Mammary epithelial cell (primary cell): ENCODE results near the gene CCNB1IP1.

Source experiments
- CTCF ChIP-seq, 2 donors: IDR thresholded peaks in 1 of 2; conservative IDR thresholded peaks in 1 of 2; 2 replicates each; pipeline ENCODE4 v1.5.1; 2011 to 2012; ENCODE audit warnings: inconsistent platforms in 2 of 2, low read length in 2 of 2, mild to moderate bottlenecking in 2 of 2, control low read depth in 1 of 2, low read depth in 1 of 2; ENCODE audit not compliant: insufficient read depth in 1 of 2; ENCODE audit errors: extremely low read depth in 1 of 2
- EZH2 ChIP-seq: IDR thresholded peaks from 2 replicates; pipeline ENCODE4 v1.6.1; 2012; ENCODE audit warnings: low read length, inconsistent platforms, borderline replicate concordance

GRCh38 chr14:20376071-20376588 lies 43.1 kb upstream of the CCNB1IP1 start:
- TF ChIP-seq CTCF (conservative IDR thresholded peaks at IDR 0.05 in 1 of 2, IDR thresholded peaks at IDR 0.05 in 1 of 2; ENCODE audit: extremely low read depth in 1 of 2, insufficient read depth in 1 of 2, low read depth in 1 of 2, low read length in 2 of 2): no peak
- TF ChIP-seq EZH2: no peak
